Prostate gland (tissue), 2 donors: ENCODE data around the gene CDKN2A. TPM values are rescaled to one million over a fixed set of nuclear protein-coding genes. Genes with fewer than 3 reads are reported as not detected.

Source experiments
- DNase-seq: peaks from one replicate; pipeline ENCODE4 v3.0.0-alpha.2; 2019; ENCODE audit warnings: low spot score
- H3K27ac ChIP-seq, 2 donors: fragments of 200-600 bp; sonication (generic); 2 replicates each; pipeline ENCODE4 v1.5.1; 2017 to 2019
- H3K27me3 ChIP-seq: fragments of 200-600 bp; sonication (generic); replicated peaks from 2 replicates; pipeline ENCODE4 v1.5.1; 2019; ENCODE audit not compliant: insufficient read depth
- H3K36me3 ChIP-seq, 2 donors: fragments of 200-600 bp; sonication (generic); 1 replicate in 1 of 2; 2 replicates in 1 of 2; pipeline versions ENCODE4 v1.5.1 to v1.8.1; 2017 to 2019
- H3K4me1 ChIP-seq: fragments of 200-600 bp; sonication (generic); replicated peaks from 2 replicates; pipeline ENCODE4 v1.5.1; 2019
- H3K4me3 ChIP-seq, 2 donors: fragments of 200-600 bp; sonication (generic); 2 replicates each; pipeline ENCODE4 v1.5.1; 2017 to 2019
- H3K9me3 ChIP-seq: fragments of 200-600 bp; sonication (generic); 2 replicates; pipeline ENCODE4 v1.5.1; 2017
- CTCF ChIP-seq, 4 experiments: fragments of 200-600 bp in 2 of 4; fragments of 450-650 bp in 2 of 4; sonication (generic) in 2 of 4; IDR thresholded peaks; 1 replicate in 3 of 4; 2 replicates in 1 of 4; pipeline ENCODE4 v1.5.1; 2016 to 2019; ENCODE audit warnings: antibody characterized with exemption in 4 of 4, mild to moderate bottlenecking in 2 of 4, moderate library complexity in 2 of 4
- POLR2A ChIP-seq: fragments of 450-650 bp; IDR thresholded peaks from one replicate; pipeline ENCODE4 v1.6.1; 2016; ENCODE audit warnings: antibody characterized with exemption, mild to moderate bottlenecking
- POLR2AphosphoS5 ChIP-seq: sonication (generic); formaldehyde crosslinking; IDR thresholded peaks from one replicate; pipeline ENCODE4 v1.6.1; 2017; ENCODE audit warnings: antibody characterized with exemption
- WGBS: methylation state at CpG from one replicate; pipeline ENCODE4 v1.1.5; 2018; 5-methylcytosine and 5-hydroxymethylcytosine counted together
- intact Hi-C: fragments of 100-400 bp; cut with DNase I; formaldehyde crosslinking; loops from one replicate; pipeline ENCODE4 v1.14.2; 2022
- total RNA-seq, 2 donors: library from RNA; depleted of rRNA; stranded (reverse); fragments of >200 nt; gene quantifications; one replicate each; pipeline ENCODE4 v1.1.0, GENCODE V29; 2016

Gene CDKN2A
- total RNA-seq, 2 donors from 2014 or later, result 0.55 to 4.5 TPM

- Histone ChIP-seq H3K9me3 (no peaks in the 10 kb centered on the region), H3K27ac (no peak overlapping the region), H3K36me3 (no peaks in the 10 kb centered on the region), H3K4me3 (no peak overlapping the region), H3K4me1 (no peaks in the 10 kb centered on the region), H3K27me3 (peaks cover 64% of the 10 kb centered on the region)
- no peak for DNase-seq
- WGBS, result 34% methylated on average over 10 of the region's 10 CpGs
- no peak for TF ChIP-seq CTCF (IDR thresholded peaks at IDR 0.05)
- no peak for TF ChIP-seq POLR2A
- no peak for TF ChIP-seq POLR2AphosphoS5
- intact Hi-C loops, result no loop called here
Measured at GRCh38 chr9:21967702-21968101, 26.5 kb downstream of the CDKN2A start.

GRCh38 chr9:21967169-21967568, 27.0 kb downstream of the CDKN2A start:
- WGBS, result 12% methylated on average over 19 of the region's 19 CpGs
- Histone ChIP-seq H3K27me3 (peaks cover 58% of the 10 kb centered on the region), H3K4me1 (no peaks in the 10 kb centered on the region), H3K27ac (no peak overlapping the region), H3K4me3 (no peak overlapping the region), H3K36me3 (no peaks in the 10 kb centered on the region), H3K9me3 (no peaks in the 10 kb centered on the region)
- no peak for DNase-seq
- TF ChIP-seq CTCF (IDR thresholded peaks at IDR 0.05), result no peak
- TF ChIP-seq POLR2AphosphoS5, result no peak
- TF ChIP-seq POLR2A, result no peak
- intact Hi-C loops, result no loop called here

- peaks cover 52% of the 10 kb centered on the region for H3K27me3 ChIP-seq
- WGBS, result 20% methylated on average over 15 of the region's 15 CpGs
- no peak overlapping the region for H3K4me3 ChIP-seq
- TF ChIP-seq POLR2A (no peak), CTCF (IDR thresholded peaks at IDR 0.05) (no peak), POLR2AphosphoS5 (no peak)
- no peaks in the 10 kb centered on the region for H3K36me3 ChIP-seq
- no peaks in the 10 kb centered on the region for H3K9me3 ChIP-seq
- no peak overlapping the region for H3K27ac ChIP-seq
- intact Hi-C loops, result no loop called here
- no peak for DNase-seq
- no peaks in the 10 kb centered on the region for H3K4me1 ChIP-seq
Measured at GRCh38 chr9:21966140-21966851, 27.9 kb downstream of the CDKN2A start.

GRCh38 chr9:21965401-21965951, 28.7 kb downstream of the CDKN2A start:
- intact Hi-C loops, result no loop called here
- WGBS, result 3% methylated on average over 30 of the region's 30 CpGs
- peaks cover 46% of the 10 kb centered on the region for H3K27me3 ChIP-seq
- no peaks in the 10 kb centered on the region for H3K9me3 ChIP-seq
- no peaks in the 10 kb centered on the region for H3K4me1 ChIP-seq
- no peaks in the 10 kb centered on the region for H3K36me3 ChIP-seq
- TF ChIP-seq POLR2A (no peak), POLR2AphosphoS5 (no peak), CTCF (IDR thresholded peaks at IDR 0.05) (no peak)
- peak overlapping the region in 1 of 2 donors; percentile 5 for H3K4me3 ChIP-seq
- no peak for DNase-seq
- H3K27ac ChIP-seq, result no peak overlapping the region

- H3K4me3 ChIP-seq, result peak overlapping the region in 1 of 2 donors; percentile 5
- no peaks in the 10 kb centered on the region for H3K36me3 ChIP-seq
- no peak for DNase-seq
- no peaks in the 10 kb centered on the region for H3K4me1 ChIP-seq
- 4% methylated on average over 29 of the region's 29 CpGs for WGBS
- TF ChIP-seq POLR2AphosphoS5 (no peak), CTCF (IDR thresholded peaks at IDR 0.05) (no peak), POLR2A (no peak)
- H3K27me3 ChIP-seq, result peaks cover 41% of the 10 kb centered on the region
- no peak overlapping the region for H3K27ac ChIP-seq
- intact Hi-C loops, result no loop called here
- H3K9me3 ChIP-seq, result no peaks in the 10 kb centered on the region
Measured at GRCh38 chr9:21964925-21965385, 29.2 kb downstream of the CDKN2A start.
